T-cell (primary cell): ENCODE results near the gene STAC2. TPM values are rescaled to one million over a fixed set of nuclear protein-coding genes. Genes with fewer than 3 reads are reported as not detected.
A peak's percentile ranks its signal among the peaks of the same experiment; 100 is the strongest.

Experiments used
- ATAC-seq, 4 experiments: fragments of 200-7000 bp in 3 of 4; fragments of 150-1000 bp in 1 of 4; cut with Tn5 transposase; replicated peaks in 1 of 4; 1 replicate in 3 of 4; 2 replicates in 1 of 4; pipeline ENCODE4 v1.10.0; 2021; ENCODE audit warnings: moderate library complexity in 3 of 4, mild to moderate bottlenecking in 2 of 4, moderate number of reproducible peaks in 1 of 4
- CTCF ChIA-PET, 2 donors: fragments of 300-600 bp; sonication (Branson Sonifier 250); formaldehyde crosslinking; loops; one replicate each; lab custom pipeline; 2022; ENCODE audit warnings: antibody characterized with exemption in 2 of 2; lab: Charles Lee
- POLR2A ChIA-PET, 2 donors: fragments of 300-600 bp; sonication (Branson Sonifier 250); formaldehyde crosslinking; loops; one replicate each; lab custom pipeline; 2022; ENCODE audit warnings: antibody characterized with exemption in 2 of 2; lab: Charles Lee
- DNase-seq, 35 experiments: peaks; one replicate each; pipeline versions ENCODE4 v3.0.0 to v3.0.0-alpha.2; 2013 to 2023
- H3K27ac ChIP-seq: one replicate; pipeline ENCODE4 v1.5.1; 2013; ENCODE audit warnings: low read length
- H3K27me3 ChIP-seq, 2 experiments: replicated peaks in 1 of 2; 1 replicate in 1 of 2; 2 replicates in 1 of 2; pipeline versions ENCODE4 v1.6.1 to v1.7.0; 2013; ENCODE audit warnings: low read length in 1 of 2, mixed read lengths in 1 of 2; ENCODE audit not compliant: control insufficient read depth in 2 of 2, insufficient read depth in 2 of 2; ENCODE audit errors: extremely low read depth in 1 of 2
- H3K36me3 ChIP-seq, 2 donors: 1 replicate in 1 of 2; 2 replicates in 1 of 2; pipeline versions ENCODE4 v1.6.1 to v1.7.0; 2013; ENCODE audit warnings: low read length in 1 of 2; ENCODE audit not compliant: control insufficient read depth in 2 of 2, insufficient read depth in 1 of 2; ENCODE audit errors: extremely low read depth in 1 of 2
- H3K4me1 ChIP-seq, 2 experiments: 1 replicate in 1 of 2; 2 replicates in 1 of 2; pipeline versions ENCODE4 v1.6.1 to v1.7.0; 2013; ENCODE audit warnings: low read length in 2 of 2, mixed read lengths in 1 of 2; ENCODE audit not compliant: insufficient read depth in 2 of 2, control insufficient read depth in 1 of 2; ENCODE audit errors: extremely low read depth in 1 of 2
- H3K4me3 ChIP-seq, 2 donors: 1 replicate in 1 of 2; 2 replicates in 1 of 2; pipeline versions ENCODE4 v1.5.1 to v1.7.0; 2013; ENCODE audit warnings: mild to moderate bottlenecking in 2 of 2, low read length in 1 of 2, moderate library complexity in 1 of 2; ENCODE audit not compliant: control insufficient read depth in 1 of 2; ENCODE audit errors: extremely low read depth in 1 of 2
- H3K9me3 ChIP-seq: 2 replicates; pipeline ENCODE4 v1.7.0; 2013
- H3K27ac Mint-ChIP-seq, 2 donors: one replicate each; pipeline ENCODE4 v1.8.0; 2020 to 2021; ENCODE audit warnings: mild to moderate bottlenecking in 2 of 2, mixed read lengths in 2 of 2
- H3K27me3 Mint-ChIP-seq, 2 donors: one replicate each; pipeline ENCODE4 v1.8.0; 2021 to 2022; ENCODE audit warnings: mixed read lengths in 2 of 2
- H3K36me3 Mint-ChIP-seq: one replicate; pipeline ENCODE4 v1.8.0; 2021; ENCODE audit warnings: mixed read lengths
- H3K4me1 Mint-ChIP-seq, 3 donors: one replicate each; pipeline ENCODE4 v1.8.0; 2020 to 2022; ENCODE audit warnings: mixed read lengths in 3 of 3, mild to moderate bottlenecking in 1 of 3
- H3K4me3 Mint-ChIP-seq, 3 donors: one replicate each; pipeline ENCODE4 v1.8.0; 2020 to 2022; ENCODE audit warnings: mild to moderate bottlenecking in 3 of 3, mixed read lengths in 3 of 3, moderate library complexity in 3 of 3
- H3K9me3 Mint-ChIP-seq, 3 donors: one replicate each; pipeline ENCODE4 v1.8.0; 2020 to 2022; ENCODE audit warnings: mixed read lengths in 3 of 3
- WGBS: methylation state at CpG from one replicate; pipeline ENCODE4 v1.1.5; 2013; ENCODE audit warnings: missing lambda C conversion rate; ENCODE audit not compliant: insufficient coverage; 5-methylcytosine and 5-hydroxymethylcytosine counted together
- total RNA-seq, 35 experiments: library from RNA in 6 of 35; stranded (reverse) in 6 of 35; fragments of 120-200 nt in 1 of 35; gene quantifications; one replicate each; pipeline versions ENCODE4 v1.2.1 to v1.2.4 and lab custom pipeline; 2013 to 2026

The STAC2 gene
- total RNA-seq, 5 donors from 2014 or later (not counting 1 experiment from before 2014, with no cell fraction given) = 0.12 to 0.15 (median 0.13) TPM; not detected in 2

- WGBS = 82% methylated on average over 4 of the region's 10 CpGs
- no peak overlapping the region for H3K4me3 Mint-ChIP-seq
- Histone ChIP-seq H3K27me3 (no peaks in the 10 kb centered on the region), H3K4me1 (peaks cover 8 to 35% of the 10 kb centered on the region in 2 experiments), H3K36me3 (peaks cover 0 to 24% of the 10 kb centered on the region in 2 donors), H3K4me3 (no peak overlapping the region), H3K27ac (no peak overlapping the region), H3K9me3 (no peaks in the 10 kb centered on the region)
- CTCF ChIA-PET = interaction anchor here in 1 of 2 donors (0.5 kb wide), 1 partner anchor 26 kb away, joined by 3 read pairs; no protein-coding TSS in a partner anchor
- ATAC-seq = no peak
- H3K27ac Mint-ChIP-seq = no peak overlapping the region
- DNase-seq = no peak
- POLR2A ChIA-PET = no interaction called here
- H3K4me1 Mint-ChIP-seq = peaks cover 28 to 33% (median 28%) of the 10 kb centered on the region in 3 donors
- H3K36me3 Mint-ChIP-seq = peaks cover 8% of the 10 kb centered on the region
- no peaks in the 10 kb centered on the region for H3K9me3 Mint-ChIP-seq
- no peaks in the 10 kb centered on the region for H3K27me3 Mint-ChIP-seq
Measured at GRCh38 chr17:39193346-39193745, 32.4 kb downstream of the STAC2 start.

- Mint-ChIP-seq H3K36me3 (peaks cover 8% of the 10 kb centered on the region), H3K27ac (peak overlapping the region in 1 of 2 donors; percentile 23), H3K27me3 (no peaks in the 10 kb centered on the region), H3K4me1 (peaks cover 24 to 30% (median 24%) of the 10 kb centered on the region in 3 donors), H3K4me3 (no peak overlapping the region), H3K9me3 (no peaks in the 10 kb centered on the region)
- over 99% methylated on average over 14 of the region's 16 CpGs for WGBS
- no peaks in the 10 kb centered on the region for H3K27me3 ChIP-seq
- POLR2A ChIA-PET = interaction anchor here in 1 of 2 donors (0.5 kb wide), 1 partner anchor 234 kb away, joined by 3 read pairs; no protein-coding TSS in a partner anchor
- no peak overlapping the region for H3K4me3 ChIP-seq
- peaks cover 0 to 25% of the 10 kb centered on the region in 2 donors for H3K36me3 ChIP-seq
- H3K27ac ChIP-seq = no peak overlapping the region
- CTCF ChIA-PET = interaction anchor here in 1 of 2 donors (0.5 kb wide), 1 partner anchor 25 kb away, joined by 3 read pairs; no protein-coding TSS in a partner anchor
- no peak for ATAC-seq
- no peaks in the 10 kb centered on the region for H3K9me3 ChIP-seq
- H3K4me1 ChIP-seq = peaks cover 6 to 30% of the 10 kb centered on the region in 2 experiments
- no peak for DNase-seq
Measured at GRCh38 chr17:39192901-39193300, 32.8 kb downstream of the STAC2 start.

- POLR2A ChIA-PET = no interaction called here
- Mint-ChIP-seq H3K4me1 (peaks cover 23 to 30% (median 24%) of the 10 kb centered on the region in 3 donors), H3K27me3 (no peaks in the 10 kb centered on the region), H3K9me3 (no peaks in the 10 kb centered on the region), H3K36me3 (peaks cover 12% of the 10 kb centered on the region), H3K4me3 (no peak overlapping the region), H3K27ac (no peak overlapping the region)
- WGBS = 86% methylated on average over 9 of the region's 9 CpGs
- peaks cover 6 to 31% of the 10 kb centered on the region in 2 donors for H3K36me3 ChIP-seq
- H3K27me3 ChIP-seq = no peaks in the 10 kb centered on the region
- DNase-seq = no peak
- CTCF ChIA-PET = no interaction called here
- no peaks in the 10 kb centered on the region for H3K9me3 ChIP-seq
- ATAC-seq = no peak
- peaks cover 6 to 23% of the 10 kb centered on the region in 2 experiments for H3K4me1 ChIP-seq
- H3K4me3 ChIP-seq = no peak overlapping the region
- H3K27ac ChIP-seq = no peak overlapping the region
Measured at GRCh38 chr17:39191750-39192510, 33.8 kb downstream of the STAC2 start.

GRCh38 chr17:39187152-39187830 is 38.5 kb downstream of the STAC2 start:
- Mint-ChIP-seq H3K9me3 (no peaks in the 10 kb centered on the region), H3K4me1 (peaks cover 0 to 3% (median 0%) of the 10 kb centered on the region in 3 donors), H3K27me3 (no peaks in the 10 kb centered on the region), H3K36me3 (peaks cover 27% of the 10 kb centered on the region), H3K27ac (no peak overlapping the region), H3K4me3 (no peak overlapping the region)
- Histone ChIP-seq H3K27me3 (no peaks in the 10 kb centered on the region), H3K4me1 (no peaks in the 10 kb centered on the region), H3K4me3 (no peak overlapping the region), H3K9me3 (no peaks in the 10 kb centered on the region), H3K27ac (no peak overlapping the region), H3K36me3 (peaks cover 12 to 57% of the 10 kb centered on the region in 2 donors)
- ChIA-PET POLR2A (no interaction called here), CTCF (no interaction called here)
- ATAC-seq (no peak), DNase-seq (no peak)
- 83% methylated on average over 4 of the region's 9 CpGs for WGBS

GRCh38 chr17:39186481-39187002 is 39.2 kb downstream of the STAC2 start:
- H3K4me1 Mint-ChIP-seq = no peaks in the 10 kb centered on the region
- Histone ChIP-seq H3K9me3 (no peaks in the 10 kb centered on the region), H3K27ac (no peak overlapping the region), H3K4me1 (no peaks in the 10 kb centered on the region), H3K36me3 (peaks cover 12 to 55% of the 10 kb centered on the region in 2 donors), H3K27me3 (no peaks in the 10 kb centered on the region), H3K4me3 (no peak overlapping the region)
- no peak overlapping the region for H3K27ac Mint-ChIP-seq
- no peak overlapping the region for H3K4me3 Mint-ChIP-seq
- H3K27me3 Mint-ChIP-seq = no peaks in the 10 kb centered on the region
- WGBS = 79% methylated on average over 4 of the region's 15 CpGs
- ATAC-seq (no peak), DNase-seq (no peak)
- POLR2A ChIA-PET = no interaction called here
- CTCF ChIA-PET = no interaction called here
- H3K9me3 Mint-ChIP-seq = no peaks in the 10 kb centered on the region
- H3K36me3 Mint-ChIP-seq = peaks cover 25% of the 10 kb centered on the region

GRCh38 chr17:39183720-39184119 is 42.0 kb downstream of the STAC2 start:
- ChIA-PET CTCF (interaction anchor here in 1 of 2 donors (0.5 kb wide), 1 partner anchor 345 kb away, joined by 4 read pairs; no protein-coding TSS in a partner anchor), POLR2A (no interaction called here)
- Mint-ChIP-seq H3K27ac (no peak overlapping the region), H3K4me3 (no peak overlapping the region), H3K27me3 (no peaks in the 10 kb centered on the region), H3K36me3 (peaks cover 26% of the 10 kb centered on the region), H3K9me3 (no peaks in the 10 kb centered on the region), H3K4me1 (no peaks in the 10 kb centered on the region)
- Histone ChIP-seq H3K4me1 (no peaks in the 10 kb centered on the region), H3K36me3 (peaks cover 16 to 47% of the 10 kb centered on the region in 2 donors), H3K27me3 (no peaks in the 10 kb centered on the region), H3K9me3 (no peaks in the 10 kb centered on the region), H3K4me3 (no peak overlapping the region), H3K27ac (no peak overlapping the region)
- 92% methylated on average over 2 of the region's 10 CpGs for WGBS
- DNase-seq (no peak), ATAC-seq (no peak)
